Liver (tissue), 3 donors: ENCODE results near the gene SPATA33.

Source experiments
- GABPA ChIP-seq, 2 donors: IDR thresholded peaks in 1 of 2; conservative IDR thresholded peaks in 1 of 2; 2 replicates each; pipeline ENCODE4 v1.6.1; 2016; ENCODE audit warnings: antibody characterized with exemption in 2 of 2, mild to moderate bottlenecking in 1 of 2, moderate library complexity in 1 of 2
- SP1 ChIP-seq: IDR thresholded peaks from 2 replicates; pipeline ENCODE4 v1.6.1; 2018; ENCODE audit warnings: antibody characterized with exemption, mild to moderate bottlenecking
- TF ChIP-seq, protein P1 (sequence below): fragments of 150-350 bp; IDR thresholded peaks from 2 replicates; pipeline ENCODE4 v1.5.1; 2017; ENCODE audit warnings: improper control_type of control experiment, low read depth, low read length; ENCODE audit not compliant: missing input control
- TF ChIP-seq, protein P2 (sequence below): IDR thresholded peaks from 2 replicates; pipeline ENCODE4 v1.6.1; 2016; ENCODE audit warnings: antibody characterized with exemption
- donor health status: healthy.
- donor health status: healthy.

GRCh38 chr16:89707695-89708094, 50.1 kb downstream of the SPATA33 start:
- TF ChIP-seq, protein P1, sequence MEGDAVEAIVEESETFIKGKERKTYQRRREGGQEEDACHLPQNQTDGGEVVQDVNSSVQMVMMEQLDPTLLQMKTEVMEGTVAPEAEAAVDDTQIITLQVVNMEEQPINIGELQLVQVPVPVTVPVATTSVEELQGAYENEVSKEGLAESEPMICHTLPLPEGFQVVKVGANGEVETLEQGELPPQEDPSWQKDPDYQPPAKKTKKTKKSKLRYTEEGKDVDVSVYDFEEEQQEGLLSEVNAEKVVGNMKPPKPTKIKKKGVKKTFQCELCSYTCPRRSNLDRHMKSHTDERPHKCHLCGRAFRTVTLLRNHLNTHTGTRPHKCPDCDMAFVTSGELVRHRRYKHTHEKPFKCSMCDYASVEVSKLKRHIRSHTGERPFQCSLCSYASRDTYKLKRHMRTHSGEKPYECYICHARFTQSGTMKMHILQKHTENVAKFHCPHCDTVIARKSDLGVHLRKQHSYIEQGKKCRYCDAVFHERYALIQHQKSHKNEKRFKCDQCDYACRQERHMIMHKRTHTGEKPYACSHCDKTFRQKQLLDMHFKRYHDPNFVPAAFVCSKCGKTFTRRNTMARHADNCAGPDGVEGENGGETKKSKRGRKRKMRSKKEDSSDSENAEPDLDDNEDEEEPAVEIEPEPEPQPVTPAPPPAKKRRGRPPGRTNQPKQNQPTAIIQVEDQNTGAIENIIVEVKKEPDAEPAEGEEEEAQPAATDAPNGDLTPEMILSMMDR = no peak
- TF ChIP-seq GABPA (IDR thresholded peaks at IDR 0.05 in 1 of 2, conservative IDR thresholded peaks at IDR 0.05 in 1 of 2) (no peak), SP1 (no peak)
- TF ChIP-seq, protein P2, sequence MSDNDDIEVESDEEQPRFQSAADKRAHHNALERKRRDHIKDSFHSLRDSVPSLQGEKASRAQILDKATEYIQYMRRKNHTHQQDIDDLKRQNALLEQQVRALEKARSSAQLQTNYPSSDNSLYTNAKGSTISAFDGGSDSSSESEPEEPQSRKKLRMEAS = no peak
